Dermis microvascular lymphatic vessel endothelial cell (primary cell): Measurements from ENCODE around the gene SNED1. TPM values are rescaled to one million over a fixed set of nuclear protein-coding genes. Genes with fewer than 3 reads are reported as not detected.

Source experiments
- DNase-seq, 2 donors: peaks; one replicate each; pipeline versions ENCODE4 v3.0.0 to v3.0.0-alpha.2; 2010; ENCODE audit warnings: low read depth in 2 of 2
- total RNA-seq: library from RNA; depleted of rRNA; stranded (reverse); fragments of >200 nt; gene quantifications from 2 replicates; pipeline ENCODE4 v1.2.1, GENCODE V29; 2014

Gene SNED1
- total RNA-seq, 1 donor from 2014 or later, result 8.6 TPM

DNA sequence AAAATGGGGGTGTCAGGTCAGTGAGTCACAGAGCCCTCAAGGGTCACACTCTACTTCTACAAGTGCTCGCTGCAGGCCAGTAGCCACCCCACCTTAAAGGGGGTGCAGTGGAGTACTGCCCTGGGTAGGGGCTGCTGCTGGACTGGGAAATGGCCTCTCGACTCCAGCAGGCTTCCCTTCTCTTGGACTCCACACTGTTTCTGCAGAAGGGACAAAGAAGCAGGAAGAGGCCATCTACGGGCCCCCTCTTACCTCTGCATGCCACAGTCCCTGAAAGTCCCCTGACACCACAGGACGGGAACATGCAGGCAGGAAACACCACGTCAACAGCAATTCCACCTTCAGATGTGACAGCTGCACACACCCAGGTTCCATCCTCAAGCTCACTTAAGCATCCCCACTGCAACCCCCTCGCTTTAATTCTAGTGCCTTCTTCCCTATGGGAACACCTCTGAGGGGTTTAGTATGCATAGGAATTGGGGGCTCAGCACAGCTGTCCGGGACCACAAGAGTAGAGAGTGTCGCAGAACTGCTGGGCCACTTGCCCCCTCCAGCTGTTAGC is 22.3 kb downstream of the SNED1 start:
- no peak for DNase-seq

GRCh38 chr2:241025639-241026038 is 27.2 kb downstream of the SNED1 start:
- no peak for DNase-seq

- no peak for DNase-seq
Measured at GRCh38 chr2:241029599-241030332, 31.3 kb downstream of the SNED1 start.

- no peak for DNase-seq
Measured at GRCh38 chr2:241030333-241030680, 31.9 kb downstream of the SNED1 start.

GRCh38 chr2:241030883-241031282 is 32.5 kb downstream of the SNED1 start:
- no peak for DNase-seq

DNA sequence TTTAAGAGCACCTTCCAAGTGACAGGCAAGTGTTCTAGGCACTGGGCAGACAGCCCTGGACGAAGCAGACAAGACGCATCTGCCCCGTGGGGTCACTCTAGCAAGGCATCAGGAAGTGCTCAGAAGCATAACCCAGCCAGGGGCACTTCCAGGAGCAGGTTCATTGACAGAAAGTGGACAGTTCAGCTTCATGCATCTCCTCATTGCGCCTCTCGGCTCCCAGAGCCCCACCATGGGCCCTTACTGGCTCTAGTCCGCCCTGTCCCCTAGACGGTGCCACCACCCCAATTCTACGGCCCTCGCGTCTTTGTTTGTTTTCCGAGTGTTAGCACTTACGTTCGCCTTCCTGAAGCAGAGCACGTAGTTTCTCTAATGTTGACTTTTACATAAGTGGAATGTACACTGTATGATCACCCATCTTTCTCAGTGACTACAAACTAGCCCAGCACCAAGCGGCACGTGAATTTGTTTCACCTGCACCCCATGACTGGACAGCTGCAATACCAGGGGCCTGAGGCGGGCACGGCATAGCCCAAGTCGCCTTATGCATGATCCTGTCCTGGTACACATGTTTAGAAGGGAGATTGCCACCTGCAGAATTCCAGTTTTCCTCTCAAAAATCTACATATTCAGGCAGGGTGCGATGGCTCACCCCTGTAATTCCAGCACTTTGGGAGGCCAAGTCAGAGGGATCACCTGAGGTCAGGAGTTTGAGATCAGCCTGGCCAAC is 33.2 kb downstream of the SNED1 start:
- no peak for DNase-seq

GRCh38 chr2:241033336-241033987 is 35.0 kb downstream of the SNED1 start:
- no peak for DNase-seq

DNA sequence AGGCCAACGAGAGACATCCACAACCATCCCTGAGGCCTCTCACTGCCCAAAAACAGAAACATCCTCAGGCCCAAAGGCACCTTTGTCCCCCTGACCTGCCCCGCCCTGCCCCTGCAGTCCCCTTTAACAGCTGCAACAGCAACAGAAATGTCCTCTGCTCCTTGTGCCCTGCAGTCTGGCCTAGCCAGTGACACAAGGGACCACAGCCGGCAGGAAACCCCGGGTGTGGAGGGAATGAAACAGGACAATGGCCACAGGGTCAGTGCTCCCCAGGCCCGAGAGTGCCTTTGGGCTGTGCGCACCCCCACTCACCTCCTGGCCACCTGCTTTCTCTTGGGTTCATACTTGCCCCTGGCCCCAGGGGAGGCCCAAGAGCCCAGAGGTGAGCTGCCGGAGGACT is 35.6 kb downstream of the SNED1 start:
- DNase-seq, result no peak

DNA sequence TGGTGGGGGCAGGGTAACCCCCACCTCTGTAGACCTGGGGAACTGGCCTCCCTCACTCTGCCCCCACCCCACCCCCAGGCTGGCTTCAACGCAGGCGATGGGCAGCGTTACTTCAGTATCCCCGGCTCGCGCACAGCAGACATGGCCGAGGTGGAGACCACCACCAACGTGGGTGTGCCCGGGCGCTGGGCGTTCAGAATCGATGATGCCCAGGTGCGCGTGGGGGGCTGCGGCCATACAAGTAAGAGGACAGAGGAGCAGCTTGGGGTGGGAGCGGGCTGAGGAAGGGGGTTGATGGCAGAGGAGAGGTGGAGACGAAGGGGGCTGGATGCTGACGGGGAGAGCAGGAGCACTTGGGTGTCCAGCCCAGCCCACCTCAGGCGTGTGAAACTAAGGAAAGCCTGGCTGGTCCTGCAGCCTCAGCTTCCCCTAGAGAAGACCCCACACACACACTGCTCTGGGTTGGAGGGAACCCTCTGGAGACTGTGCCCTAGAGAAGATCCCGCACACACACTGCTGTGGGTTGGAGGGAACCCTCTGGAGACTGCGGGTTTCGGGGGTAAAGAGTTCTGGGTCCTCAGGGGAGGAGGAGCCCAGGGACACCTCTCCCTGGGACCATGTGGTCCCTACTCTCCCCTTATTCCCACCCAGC is 36.2 kb downstream of the SNED1 start:
- no peak for DNase-seq

DNA sequence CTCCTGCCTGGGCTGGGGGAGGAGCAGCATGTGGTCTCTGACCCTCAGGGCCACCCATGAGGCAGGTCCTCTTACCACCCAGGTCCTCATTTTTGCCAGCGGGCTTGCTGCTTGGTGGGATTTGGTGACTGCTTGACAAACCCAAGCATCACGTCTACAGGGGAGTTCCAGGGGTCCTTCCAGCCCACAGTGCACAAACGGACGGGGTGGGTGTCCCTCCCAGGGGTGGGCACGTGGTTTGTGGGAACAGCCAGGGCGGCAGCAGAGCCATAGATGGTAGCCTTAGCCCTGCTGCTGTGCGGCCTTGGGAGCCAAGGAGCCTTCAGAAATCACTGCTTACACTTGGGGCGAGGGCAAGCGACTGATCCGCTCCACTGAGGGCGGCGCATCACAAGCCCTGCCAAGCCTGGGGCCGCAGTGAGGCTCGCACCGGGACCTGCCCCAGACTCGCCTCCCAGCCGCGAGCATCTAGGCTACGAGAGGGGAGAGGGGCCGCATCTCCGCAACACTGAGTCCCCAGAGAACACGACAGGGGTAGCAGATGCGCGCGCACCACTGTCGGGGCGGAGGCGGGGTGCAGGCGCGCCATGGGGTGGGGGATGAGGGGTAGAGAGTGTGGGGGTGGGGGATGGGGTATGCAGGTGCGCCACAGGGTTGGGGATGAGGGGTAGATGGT is 36.9 kb downstream of the SNED1 start:
- DNase-seq, result no peak

- no peak for DNase-seq
Measured at GRCh38 chr2:241035818-241036396, 37.5 kb downstream of the SNED1 start.

DNA sequence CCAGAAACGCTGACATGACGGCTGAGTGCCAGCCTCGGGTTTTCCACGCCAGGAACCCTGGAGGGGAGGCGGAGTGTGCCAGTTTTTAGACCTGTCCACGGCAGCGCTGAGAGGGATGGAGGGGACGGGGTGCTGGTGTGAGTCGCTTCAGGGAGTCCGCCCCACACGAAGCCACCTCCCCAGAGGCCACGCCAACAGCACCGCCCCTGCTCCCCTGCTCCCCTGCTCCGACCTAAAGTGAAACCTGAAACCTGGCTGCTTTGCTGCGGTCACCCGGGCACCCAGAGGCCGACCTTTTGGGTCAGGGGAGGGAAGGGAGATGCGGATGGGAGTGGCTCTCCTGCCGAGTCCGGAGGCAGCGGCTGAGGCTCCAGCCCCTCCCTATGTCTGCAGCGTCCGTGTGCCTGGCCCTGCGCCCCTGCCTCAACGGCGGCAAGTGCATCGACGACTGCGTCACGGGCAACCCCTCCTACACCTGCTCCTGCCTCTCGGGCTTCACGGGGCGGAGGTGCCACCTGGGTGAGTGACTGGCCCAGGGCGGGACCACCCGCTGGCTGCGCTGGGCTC is 38.1 kb downstream of the SNED1 start:
- DNase-seq, result no peak

GRCh38 chr2:241036964-241037421 is 38.6 kb downstream of the SNED1 start:
- no peak for DNase-seq

DNA sequence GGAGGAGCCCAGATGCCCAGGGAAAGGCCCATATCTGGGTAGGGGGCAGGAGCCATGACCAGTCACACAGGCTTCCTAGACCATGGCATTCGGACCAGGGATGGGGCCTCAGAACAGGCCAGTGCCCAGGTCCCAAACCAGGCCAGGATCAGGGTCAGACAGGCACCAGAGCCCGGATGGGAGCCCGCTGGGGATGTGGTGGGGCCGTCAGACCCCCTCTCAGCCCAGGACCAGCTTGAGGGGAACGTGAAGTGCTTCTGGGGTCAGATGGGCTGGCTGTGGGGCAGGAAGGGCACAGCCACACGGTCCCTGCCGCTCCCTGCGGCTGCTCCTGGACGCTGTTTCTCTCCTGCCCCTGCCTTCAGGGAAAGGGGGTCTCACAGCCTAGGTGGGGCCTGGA is 39.1 kb downstream of the SNED1 start:
- no peak for DNase-seq

DNA sequence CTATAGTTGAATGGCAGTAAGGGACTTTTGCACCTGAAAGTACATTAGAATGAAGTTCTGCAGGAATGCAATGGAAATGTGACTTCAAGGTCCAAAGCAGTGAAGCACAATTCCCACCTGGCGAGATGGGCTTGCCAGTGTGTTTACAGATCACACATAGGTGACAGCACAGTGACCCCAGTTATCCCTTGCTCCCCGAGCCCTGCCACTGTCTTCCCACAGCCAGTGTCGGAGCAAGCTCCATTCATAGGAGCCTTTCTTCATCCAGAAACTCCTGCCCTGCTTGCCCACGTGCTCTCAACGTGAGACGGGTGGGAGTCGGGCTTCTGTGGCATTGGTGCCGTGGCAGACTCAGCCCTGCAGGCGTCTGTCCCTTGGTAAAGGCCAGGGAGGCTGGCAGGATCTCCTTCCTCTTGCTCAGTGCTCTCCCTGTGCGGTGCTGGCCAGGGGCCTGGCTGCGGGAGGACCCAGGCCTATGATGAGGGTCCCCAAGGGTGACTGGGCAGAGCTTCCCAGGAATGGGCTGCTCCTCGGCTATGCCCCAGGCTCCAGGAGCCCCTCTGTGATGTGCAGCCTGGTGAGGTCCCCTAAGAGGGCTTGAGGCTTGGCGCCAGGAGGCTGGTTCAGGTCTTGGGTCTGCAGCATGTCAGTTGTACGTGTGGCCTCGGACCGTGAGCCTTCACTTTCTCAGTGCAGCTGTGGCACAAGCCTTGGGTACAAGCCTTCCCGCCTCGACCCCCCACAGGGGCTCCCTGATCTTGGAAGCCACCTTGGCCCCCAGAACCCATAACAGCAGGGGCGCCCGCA is 40.2 kb downstream of the SNED1 start:
- no peak for DNase-seq

- no peak for DNase-seq
Measured at GRCh38 chr2:241039416-241039815, 41.0 kb downstream of the SNED1 start.

DNA sequence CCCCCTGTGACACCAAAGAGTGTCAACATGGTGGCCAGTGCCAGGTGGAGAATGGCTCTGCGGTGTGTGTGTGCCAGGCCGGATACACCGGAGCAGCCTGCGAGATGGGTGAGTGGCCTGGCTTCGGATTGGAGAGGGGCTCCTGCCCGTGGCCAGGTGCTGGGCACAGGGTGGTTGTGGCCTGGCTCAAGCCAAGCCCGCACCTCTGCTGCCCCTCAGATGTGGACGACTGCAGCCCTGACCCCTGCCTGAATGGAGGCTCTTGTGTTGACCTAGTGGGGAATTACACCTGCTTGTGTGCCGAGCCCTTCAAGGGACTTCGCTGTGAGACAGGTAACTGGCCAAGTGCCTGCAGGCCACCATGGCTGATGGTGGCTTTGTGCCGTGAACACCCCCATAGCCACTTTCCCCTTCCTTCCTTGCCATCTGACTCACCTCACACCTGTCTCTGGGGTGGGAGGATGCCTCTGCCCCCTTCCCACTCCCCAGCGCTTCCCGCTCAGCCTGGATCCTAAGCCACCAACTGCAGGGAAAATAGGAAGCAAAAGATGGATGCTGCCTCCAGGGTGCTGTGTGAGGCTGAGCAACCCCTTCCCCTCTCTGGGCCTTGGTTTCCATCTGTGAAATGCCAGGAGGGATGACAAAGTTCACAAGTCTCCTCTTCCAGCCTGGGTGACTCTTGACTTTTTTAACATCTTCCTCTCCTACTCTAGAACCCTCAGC is 41.8 kb downstream of the SNED1 start:
- no peak for DNase-seq

DNA sequence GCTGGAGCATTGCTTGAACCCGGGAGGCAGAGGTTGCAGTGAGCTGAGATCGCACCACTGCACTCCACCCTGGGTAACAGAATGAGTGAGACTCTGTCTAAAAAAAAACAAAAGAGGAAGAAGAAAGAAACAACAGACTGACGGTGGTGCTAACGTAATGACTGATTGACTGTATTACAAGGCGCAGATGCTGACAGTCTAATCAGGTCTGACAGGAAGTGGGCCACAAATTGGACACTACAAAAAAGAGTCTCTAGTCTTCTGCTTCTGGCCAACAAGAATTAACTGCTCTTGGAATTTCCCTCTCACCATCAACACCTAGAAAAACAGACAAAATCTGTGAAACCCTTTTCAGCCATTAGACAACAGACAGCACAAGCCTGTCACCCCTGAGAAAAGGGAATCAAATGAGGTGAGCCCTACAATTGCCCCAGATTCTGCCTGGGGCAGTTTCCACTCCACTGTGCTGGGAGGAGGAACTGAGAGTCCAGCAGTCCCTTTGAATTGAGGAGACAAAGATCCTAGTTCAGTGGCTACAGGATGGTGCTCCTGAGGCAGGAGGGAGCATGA is 43.3 kb downstream of the SNED1 start:
- no peak for DNase-seq

DNA sequence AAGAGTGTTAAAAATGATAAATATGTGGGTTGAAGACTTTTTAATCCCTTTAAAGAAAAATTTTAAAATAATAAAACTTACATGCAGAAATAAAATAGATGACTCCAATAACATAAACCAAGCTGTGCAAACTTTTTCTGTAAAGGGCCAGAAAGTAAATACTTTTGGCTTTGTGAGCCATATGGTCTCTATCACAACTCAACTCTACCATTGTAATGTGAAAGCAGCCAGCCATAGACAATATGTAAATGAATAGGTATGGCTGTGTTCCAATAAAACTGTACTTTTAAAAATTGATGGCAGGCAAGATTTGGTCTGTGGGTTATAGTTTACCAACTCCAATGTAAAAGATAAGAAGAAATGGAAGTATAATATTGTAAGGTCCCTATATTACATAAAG is 45.2 kb downstream of the SNED1 start:
- no peak for DNase-seq
